SU-DHL-6 (cell line): ENCODE data around the gene AHDC1.

ENCODE experiments used
- CTCF ChIP-seq: fragments of 200-600 bp; sonication (generic); IDR thresholded peaks from one replicate; pipeline ENCODE4 v1.5.1; 2017; ENCODE audit warnings: antibody characterized with exemption, mild to moderate bottlenecking, low read length, moderate library complexity; ENCODE audit not compliant: insufficient read depth, poor library complexity, severe bottlenecking
- EZH2phosphoT487 ChIP-seq: fragments of 200-600 bp; sonication (generic), shearing (Covaris generic); conservative IDR thresholded peaks from 2 replicates; pipeline ENCODE4 v1.6.1; 2018; ENCODE audit warnings: mild to moderate bottlenecking, antibody characterized with exemption, low read length, moderate library complexity, mixed read lengths

- TF ChIP-seq CTCF, result no peak
- TF ChIP-seq EZH2phosphoT487, result no peak
Observed at GRCh38 chr1:27505420-27505680, 98.6 kb downstream of the AHDC1 start.
